HepG2 (cell line): ENCODE data around the gene NFE2L1. TPM values are rescaled to one million over a fixed set of nuclear protein-coding genes. Genes with fewer than 3 reads are reported as not detected.

Source experiments
- ATAC-seq: fragments of 200-7000 bp; cut with Tn5 transposase; 3 replicates; pipeline ENCODE4 v1.9.1; 2020; ENCODE audit warnings: mild to moderate bottlenecking, moderate library complexity
- BruUV-seq: library from RNA; stranded (reverse); fragments of 400-500 nt; replicated peaks from 2 replicates; lab custom pipeline; 2021; lab: Mats Ljungman, UMichigan
- CTCF ChIA-PET: fragments of 300-600 bp; formaldehyde crosslinking; extraction: SDS; loops from one replicate; lab custom pipeline; 2021; ENCODE audit warnings: low total read pairs, inconsistent platforms, low intra/inter-chr PET ratio; lab: Yijun Ruan, JAX
- POLR2A ChIA-PET: fragments of 350-600 bp; sonication (Branson Sonifier 250); formaldehyde crosslinking; loops from one replicate; lab custom pipeline; 2020; ENCODE audit warnings: antibody characterized with exemption, inconsistent platforms; lab: Yijun Ruan, JAX
- DNase-seq: peaks from one replicate; pipeline ENCODE4 v3.0.0-alpha.2; 2015; ENCODE audit warnings: low spot score
- FAIRE-seq: peaks from 3 replicates; lab custom pipeline; 2011; peaks lifted over from hg19 to GRCh38; lab: Jason Lieb, UNC
- H2AFZ ChIP-seq: one replicate; pipeline ENCODE4 v1.6.1; 2011; ENCODE audit warnings: low read length, inconsistent platforms
- H3K27ac ChIP-seq: fragments of 300-600 bp; 3 replicates; pipeline ENCODE4 v1.8.0; 2011; ENCODE audit warnings: mixed run types, mild to moderate bottlenecking, mixed read lengths, low read length, inconsistent platforms; ENCODE audit not compliant: insufficient read depth; ENCODE audit errors: extremely low read length
- H3K27me3 ChIP-seq, 2 experiments: fragments of 200-600 bp in 1 of 2; 2 replicates in 1 of 2; 3 replicates in 1 of 2; pipeline versions ENCODE4 v1.6.0 to v1.8.0; 2011; ENCODE audit warnings: low read length in 2 of 2, mild to moderate bottlenecking in 2 of 2, moderate library complexity in 2 of 2, inconsistent platforms in 1 of 2; ENCODE audit not compliant: insufficient read depth in 2 of 2, control insufficient read depth in 1 of 2
- H3K36me3 ChIP-seq, 2 experiments: fragments of 200-600 bp in 1 of 2; replicated peaks in 1 of 2; 2 replicates in 1 of 2; 3 replicates in 1 of 2; pipeline versions ENCODE4 v1.5.1 to v1.8.0; 2011; ENCODE audit warnings: low read length in 2 of 2, inconsistent platforms in 1 of 2; ENCODE audit not compliant: insufficient read depth in 2 of 2, control insufficient read depth in 1 of 2
- H3K4me1 ChIP-seq: 2 replicates; pipeline ENCODE4 v1.5.1; 2012; ENCODE audit warnings: low read length, inconsistent platforms; ENCODE audit not compliant: insufficient read depth
- H3K4me2 ChIP-seq: 2 replicates; pipeline ENCODE4 v1.6.0; 2011; ENCODE audit warnings: low read depth, low read length, inconsistent platforms
- H3K4me3 ChIP-seq, 3 experiments: fragments of 200-600 bp in 1 of 3; sonication (generic), shearing (Covaris generic) in 1 of 3; replicated peaks in 1 of 3; 2 replicates each; pipeline ENCODE4 v1.5.1; 2011 to 2016; ENCODE audit warnings: low read length in 3 of 3, inconsistent platforms in 2 of 3, low read depth in 2 of 3, mild to moderate bottlenecking in 2 of 3, control low read depth in 1 of 3, mixed read lengths in 1 of 3; ENCODE audit not compliant: insufficient read depth in 1 of 3
- H3K79me2 ChIP-seq: one replicate; pipeline ENCODE4 v1.6.1; 2011; ENCODE audit warnings: low read length, inconsistent platforms; ENCODE audit not compliant: insufficient read depth
- H3K9ac ChIP-seq: 2 replicates; pipeline ENCODE4 v1.6.0; 2011; ENCODE audit warnings: mild to moderate bottlenecking, low read depth, low read length, inconsistent platforms; ENCODE audit not compliant: insufficient read depth
- H3K9me3 ChIP-seq: 2 replicates; pipeline ENCODE4 v1.5.1; 2012; ENCODE audit warnings: mild to moderate bottlenecking, low read length
- H4K20me1 ChIP-seq: 2 replicates; pipeline ENCODE4 v1.6.0; 2011; ENCODE audit warnings: inconsistent platforms, mild to moderate bottlenecking, low read length, moderate library complexity; ENCODE audit not compliant: insufficient read depth
- ARID3A ChIP-seq: IDR thresholded peaks from 2 replicates; pipeline ENCODE4 v1.6.1; 2012; ENCODE audit warnings: low read depth, low read length, improper control_type of control experiment
- CC2D1A ChIP-seq: sonication (generic); formaldehyde crosslinking; IDR thresholded peaks from 2 replicates; pipeline ENCODE4 v1.8.1; 2023; ENCODE audit warnings: mild to moderate bottlenecking, missing genetic modification reagents
- CREBL2 ChIP-seq: sonication (generic); formaldehyde crosslinking; IDR thresholded peaks from 2 replicates; pipeline ENCODE4 v1.8.1; 2023; ENCODE audit warnings: missing genetic modification reagents, mild to moderate bottlenecking, borderline replicate concordance
- CTCF ChIP-seq: sonication (generic); formaldehyde crosslinking; IDR thresholded peaks from 2 replicates; pipeline ENCODE4 v1.5.0; 2020; ENCODE audit warnings: mild to moderate bottlenecking, missing genetic modification reagents, moderate library complexity
- IRF2 ChIP-seq: IDR thresholded peaks from 2 replicates; pipeline ENCODE4 v1.6.1; 2018; ENCODE audit warnings: missing genetic modification reagents, missing compliant biosample characterization
- MIXL1 ChIP-seq: IDR thresholded peaks from 2 replicates; pipeline ENCODE4 v1.6.1; 2016
- NCOA2 ChIP-seq: sonication (generic); formaldehyde crosslinking; IDR thresholded peaks from 2 replicates; pipeline ENCODE4 v1.8.0; 2022; ENCODE audit warnings: inconsistent platforms
- PHF8 ChIP-seq: sonication (generic); formaldehyde crosslinking; IDR thresholded peaks from 2 replicates; pipeline ENCODE4 v1.5.0; 2020; ENCODE audit warnings: missing genetic modification reagents
- SAP130 ChIP-seq: IDR thresholded peaks from 2 replicates; pipeline ENCODE4 v1.6.1; 2016; ENCODE audit warnings: low read depth
- SMC3 ChIP-seq: IDR thresholded peaks from 2 replicates; pipeline ENCODE4 v1.6.1; 2011; ENCODE audit warnings: low read length, improper control_type of control experiment
- STAT6 ChIP-seq: sonication (generic); formaldehyde crosslinking; IDR thresholded peaks from 2 replicates; pipeline ENCODE4 v1.4.0; 2020; ENCODE audit warnings: missing genetic modification reagents, mild to moderate bottlenecking, borderline replicate concordance
- TEAD3 ChIP-seq: optimal IDR thresholded peaks from 2 replicates; pipeline ENCODE3; 2016; ENCODE audit warnings: borderline replicate concordance
- THRA ChIP-seq: sonication (generic); formaldehyde crosslinking; IDR thresholded peaks from 2 replicates; pipeline ENCODE4 v1.4.0; 2020; ENCODE audit warnings: missing genetic modification reagents, borderline replicate concordance
- TSC22D2 ChIP-seq: sonication (generic); formaldehyde crosslinking; IDR thresholded peaks from 2 replicates; pipeline ENCODE4 v1.5.1; 2020; ENCODE audit warnings: missing genetic modification reagents, mild to moderate bottlenecking, borderline replicate concordance
- ZSCAN9 ChIP-seq: IDR thresholded peaks from 2 replicates; pipeline ENCODE4 v1.6.1; 2016; ENCODE audit warnings: borderline replicate concordance
- WGBS: methylation state at CpG from one replicate; pipeline ENCODE4 v1.1.6; 2017; ENCODE audit warnings: low lambda C conversion rate; 5-methylcytosine and 5-hydroxymethylcytosine counted together
- in situ Hi-C: cut with HindIII; loops from 2 replicates; pipeline ENCODE4 v1.10.0; 2017; ENCODE audit warnings: low pct_unique_long_range_greater_than_20kb; ENCODE audit not compliant: extremely low pct_ligation_motif_present
- intact Hi-C: fragments of 100-400 bp; cut with micrococcal nuclease; formaldehyde crosslinking; loops from one replicate; pipeline ENCODE4 v1.10.0; 2022; ENCODE audit not compliant: unreplicated experiment
- polyA plus RNA-seq, 8 experiments: library from polyadenylated mRNA; depleted of rRNA in 3 of 8; stranded (reverse) in 7 of 8; unstranded in 1 of 8; fragments of >200 nt; fragmentation: Illumina TruSeq in 4 of 8; extraction: Trizol in 4 of 8; gene quantifications; 2 replicates each; pipeline versions ENCODE4 v1.2.1 to v1.2.3, GENCODE V29; 2011 to 2016; ENCODE audit warnings: low read depth in 4 of 8, missing spikeins in 1 of 8, mixed read lengths in 1 of 8; ENCODE audit not compliant: insufficient read depth in 1 of 8
- total RNA-seq, 5 experiments: library from RNA; depleted of rRNA; stranded (reverse); fragments of >200 nt; fragmentation: Illumina TruSeq; extraction: Trizol; gene quantifications; 2 replicates each; pipeline ENCODE4 v1.2.3, GENCODE V29; 2016; ENCODE audit warnings: low read depth in 1 of 5

NFE2L1 gene
- total and polyA plus RNA-seq, 2 of the 13 experiments (the other 11 are each of a cell fraction or from before 2014, with no cell fraction given): 67.0 to 234 TPM

- in situ Hi-C loops (loop anchor here (5.0 kb wide), 1 partner anchor 47 kb away; no protein-coding TSS in a partner anchor), intact Hi-C loops (loop anchor here (1.0 to 2.0 kb wide), 3 partner anchors 22 to 49 kb away; partner anchors contain the start of gene COPZ2)
- 0 out of 2 replicates have a peak, but pooled peaks cover 8% of the 10 kb centered on the region for H3K4me1 ChIP-seq
- BruUV-seq: no TSS peak
- ATAC-seq (peak; percentile 86), FAIRE-seq (peak; percentile 67), DNase-seq (peak; percentile 75)
- 86% methylated on average over 7 of the region's 7 CpGs for WGBS
- no peak overlapping the region for H3K9ac ChIP-seq
- CTCF ChIA-PET: interaction anchor here (0.7 to 5.4 kb wide), 6 partner anchors 10 to 64 kb away, joined by 3 to 127 read pairs (median 6); partner anchors contain the start of genes COPZ2 and NFE2L1
- no peak overlapping the region for H3K4me3 ChIP-seq
- no peak overlapping the region for H3K27ac ChIP-seq
- no peak overlapping the region for H2AFZ ChIP-seq
- H3K36me3 ChIP-seq: peaks cover 12 to 48% of the 10 kb centered on the region in 2 experiments
- no peaks in the 10 kb centered on the region for H3K27me3 ChIP-seq
- H3K79me2 ChIP-seq: no peaks in the 10 kb centered on the region
- POLR2A ChIA-PET: interaction anchor here (3.4 kb wide), 1 partner anchor 26 kb away, joined by 15 read pairs; the partner anchor contains the start of gene NFE2L1
- H3K9me3 ChIP-seq: no peaks in the 10 kb centered on the region
- peaks cover under 1% of the 10 kb centered on the region; the same call in 1 of the 2 replicates for H4K20me1 ChIP-seq
- no peak overlapping the region for H3K4me2 ChIP-seq
- 0 out of 2 replicates have a peak, but pooled peaks have one; percentile 21 for TF ChIP-seq CC2D1A (CRISPR knock-in tag)
- TF ChIP-seq THRA (CRISPR knock-in tag): peak; percentile 37; the same call in 1 of the 2 replicates
- peak; percentile 58; the same call in 1 of the 2 replicates for TF ChIP-seq MIXL1
- peak; percentile 55; the same call in 1 of the 2 replicates for TF ChIP-seq ZSCAN9
- 0 out of 2 replicates have a peak, but pooled peaks have one; percentile 44 for TF ChIP-seq TSC22D2
- TF ChIP-seq STAT6 (CRISPR knock-in tag): no peak
- TF ChIP-seq ARID3A: peak; percentile 56; the same call in 1 of the 2 replicates
- TF ChIP-seq CTCF: peak; percentile 87
- peak; percentile 98 for TF ChIP-seq SMC3
- peak; percentile 36 for TF ChIP-seq TEAD3 (CRISPR knock-in tag)
- TF ChIP-seq IRF2 (CRISPR knock-in tag): peak; percentile 38; the same call in 1 of the 2 replicates
- TF ChIP-seq CREBL2: no peak
- TF ChIP-seq SAP130 (CRISPR knock-in tag): peak; percentile 46; the same call in 1 of the 2 replicates
- no peak for TF ChIP-seq NCOA2 (CRISPR knock-in tag)
- no peak for TF ChIP-seq PHF8
Observed at GRCh38 chr17:48074322-48075081, 26.3 kb downstream of the NFE2L1 start.
